Esophagus squamous epithelium (tissue), 5 donors: Measurements from ENCODE around the gene STAT2. TPM values are rescaled to one million over a fixed set of nuclear protein-coding genes. Genes with fewer than 3 reads are reported as not detected.

Experiments used
- DNase-seq: peaks from one replicate; lab custom pipeline; 2025; lab: John Stamatoyannopoulos, UW
- H3K27ac ChIP-seq, 4 donors: fragments of 200-600 bp; sonication (generic); one replicate each; pipeline ENCODE4 v1.5.1; 2016 to 2019; ENCODE audit warnings: mild to moderate bottlenecking in 1 of 4
- H3K27me3 ChIP-seq, 4 donors: fragments of 200-600 bp; sonication (generic); 1 replicate in 3 of 4; 2 replicates in 1 of 4; pipeline versions ENCODE4 v1.5.1 to v1.6.0; 2017 to 2021; ENCODE audit warnings: antibody characterized with exemption in 1 of 4
- H3K36me3 ChIP-seq, 3 donors: fragments of 200-600 bp; sonication (generic); one replicate each; pipeline ENCODE4 v1.5.1; 2016 to 2019
- H3K4me1 ChIP-seq, 3 donors: fragments of 200-600 bp; sonication (generic); one replicate each; pipeline ENCODE4 v1.5.1; 2017 to 2019
- H3K4me3 ChIP-seq, 4 donors: fragments of 200-600 bp; sonication (generic); 1 replicate in 3 of 4; 2 replicates in 1 of 4; pipeline ENCODE4 v1.5.1; 2016 to 2019; ENCODE audit warnings: mild to moderate bottlenecking in 2 of 4, moderate library complexity in 1 of 4
- H3K9me3 ChIP-seq, 3 donors: fragments of 200-600 bp; sonication (generic); one replicate each; pipeline ENCODE4 v1.5.1; 2016 to 2019
- POLR2A ChIP-seq, 4 donors: fragments of 450-650 bp; IDR thresholded peaks; one replicate each; pipeline ENCODE4 v1.6.1; 2017; ENCODE audit warnings: antibody characterized with exemption in 4 of 4, mild to moderate bottlenecking in 4 of 4, moderate library complexity in 3 of 4
- WGBS, 2 donors: methylation state at CpG; one replicate each; pipeline ENCODE4 v1.1.5; 2018; 5-methylcytosine and 5-hydroxymethylcytosine counted together
- intact Hi-C: fragments of 100-400 bp; cut with DNase I; formaldehyde crosslinking; loops from one replicate; pipeline ENCODE4 v1.15.0; 2022
- total RNA-seq, 4 donors: library from RNA; depleted of rRNA; stranded (reverse); fragments of >200 nt; gene quantifications; one replicate each; pipeline ENCODE4 v1.1.0, GENCODE V29; 2016
- TF ChIP-seq, protein P1 (sequence below), 6 experiments: fragments of 450-650 bp in 4 of 6; fragments of 200-600 bp in 2 of 6; sonication (generic) in 2 of 6; IDR thresholded peaks; one replicate each; pipeline ENCODE4 v1.5.1; 2016 to 2019; ENCODE audit warnings: antibody characterized with exemption in 6 of 6, mild to moderate bottlenecking in 4 of 6, moderate library complexity in 4 of 6
- donor health status: DM: yes; HTN: yes; CAD: no.

STAT2 gene
- total RNA-seq, 4 donors from 2014 or later = 54.3 to 83.7 (median 62.4) TPM

DNA sequence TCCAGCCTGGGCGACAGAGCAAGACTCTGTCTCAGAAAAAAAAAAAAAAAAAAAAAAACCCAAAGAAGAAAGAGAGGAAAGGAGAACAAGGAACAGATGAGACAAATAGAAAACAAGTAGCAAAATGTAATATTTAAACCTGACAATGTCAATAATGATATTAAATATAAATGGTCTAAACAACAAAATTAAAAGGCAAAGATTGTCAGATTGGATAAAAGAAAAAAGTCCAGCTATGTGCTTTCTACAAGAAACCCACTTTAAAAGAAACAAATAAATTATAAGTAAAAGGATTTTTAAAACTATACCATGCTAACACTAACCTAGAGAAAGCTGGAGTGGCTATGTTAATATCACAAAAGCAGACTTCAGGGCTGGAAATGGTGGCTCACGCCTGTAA, 32.4 kb upstream of the STAT2 start:
- intact Hi-C loops = no loop called here
- Histone ChIP-seq H3K36me3 (no peaks in the 10 kb centered on the region), H3K9me3 (no peaks in the 10 kb centered on the region), H3K4me1 (no peaks in the 10 kb centered on the region), H3K4me3 (no peak overlapping the region), H3K27ac (no peak overlapping the region), H3K27me3 (no peaks in the 10 kb centered on the region)
- DNase-seq = no peak
- no peak for TF ChIP-seq POLR2A (IDR thresholded peaks at IDR 0.05)
- TF ChIP-seq, protein P1, sequence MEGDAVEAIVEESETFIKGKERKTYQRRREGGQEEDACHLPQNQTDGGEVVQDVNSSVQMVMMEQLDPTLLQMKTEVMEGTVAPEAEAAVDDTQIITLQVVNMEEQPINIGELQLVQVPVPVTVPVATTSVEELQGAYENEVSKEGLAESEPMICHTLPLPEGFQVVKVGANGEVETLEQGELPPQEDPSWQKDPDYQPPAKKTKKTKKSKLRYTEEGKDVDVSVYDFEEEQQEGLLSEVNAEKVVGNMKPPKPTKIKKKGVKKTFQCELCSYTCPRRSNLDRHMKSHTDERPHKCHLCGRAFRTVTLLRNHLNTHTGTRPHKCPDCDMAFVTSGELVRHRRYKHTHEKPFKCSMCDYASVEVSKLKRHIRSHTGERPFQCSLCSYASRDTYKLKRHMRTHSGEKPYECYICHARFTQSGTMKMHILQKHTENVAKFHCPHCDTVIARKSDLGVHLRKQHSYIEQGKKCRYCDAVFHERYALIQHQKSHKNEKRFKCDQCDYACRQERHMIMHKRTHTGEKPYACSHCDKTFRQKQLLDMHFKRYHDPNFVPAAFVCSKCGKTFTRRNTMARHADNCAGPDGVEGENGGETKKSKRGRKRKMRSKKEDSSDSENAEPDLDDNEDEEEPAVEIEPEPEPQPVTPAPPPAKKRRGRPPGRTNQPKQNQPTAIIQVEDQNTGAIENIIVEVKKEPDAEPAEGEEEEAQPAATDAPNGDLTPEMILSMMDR (IDR thresholded peaks at IDR 0.05) = no peak
- 95 to 98% methylated on average over 1 to 2 of the region's 2 CpGs for WGBS, 2 donors

GRCh38 chr12:56391721-56392120, 31.8 kb upstream of the STAT2 start:
- Histone ChIP-seq H3K27me3 (no peaks in the 10 kb centered on the region), H3K4me3 (no peak overlapping the region), H3K36me3 (no peaks in the 10 kb centered on the region), H3K4me1 (no peaks in the 10 kb centered on the region), H3K9me3 (no peaks in the 10 kb centered on the region), H3K27ac (no peak overlapping the region)
- WGBS, 2 donors = 58 to 100% methylated on average over 1 of the region's 1 CpG
- intact Hi-C loops = no loop called here
- DNase-seq = no peak
- no peak for TF ChIP-seq POLR2A (IDR thresholded peaks at IDR 0.05)
- TF ChIP-seq, protein P1 (IDR thresholded peaks at IDR 0.05) = no peak

DNA sequence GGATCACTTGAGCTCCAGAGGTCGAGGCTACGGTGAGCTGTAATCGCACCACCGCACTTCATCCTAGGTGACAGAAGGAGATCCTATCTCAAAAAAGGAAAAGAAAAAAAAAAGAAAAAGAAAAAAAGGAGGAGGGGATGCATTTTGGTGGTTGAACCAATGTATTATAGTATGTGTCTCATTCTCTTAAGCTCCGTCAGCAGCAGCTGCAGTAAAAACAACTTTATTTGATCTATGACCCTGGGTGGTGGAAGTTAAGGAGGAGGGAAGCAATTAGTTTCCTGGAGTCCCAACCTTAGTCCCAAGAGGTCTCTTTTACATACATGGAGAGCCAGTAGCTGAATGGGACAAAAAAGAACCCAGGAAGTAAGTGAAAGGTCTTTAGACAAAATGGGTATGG, 29.5 kb upstream of the STAT2 start:
- intact Hi-C loops = no loop called here
- TF ChIP-seq, protein P1 (IDR thresholded peaks at IDR 0.05) = no peak
- no peak for TF ChIP-seq POLR2A (IDR thresholded peaks at IDR 0.05)
- H3K27me3 ChIP-seq = no peaks in the 10 kb centered on the region
- H3K36me3 ChIP-seq = no peaks in the 10 kb centered on the region
- H3K27ac ChIP-seq = no peak overlapping the region
- H3K9me3 ChIP-seq = no peaks in the 10 kb centered on the region
- H3K4me3 ChIP-seq = no peak overlapping the region
- H3K4me1 ChIP-seq = no peaks in the 10 kb centered on the region
- 72 to 73% methylated on average over 5 of the region's 5 CpGs for WGBS, 2 donors
- no peak for DNase-seq

- TF ChIP-seq POLR2A (IDR thresholded peaks at IDR 0.05) = no peak
- TF ChIP-seq, protein P1 (IDR thresholded peaks at IDR 0.05) = no peak
- Histone ChIP-seq H3K27me3 (no peaks in the 10 kb centered on the region), H3K4me3 (no peak overlapping the region), H3K36me3 (no peaks in the 10 kb centered on the region), H3K27ac (no peak overlapping the region), H3K9me3 (no peaks in the 10 kb centered on the region), H3K4me1 (no peaks in the 10 kb centered on the region)
- no peak for DNase-seq
- WGBS, 2 donors = 44 to 53% methylated on average over 7 of the region's 7 CpGs
- intact Hi-C loops = no loop called here
These were observed 27.3 kb upstream of the STAT2 start for GRCh38 chr12:56387152-56387736.

- Histone ChIP-seq H3K9me3 (no peaks in the 10 kb centered on the region), H3K27me3 (no peaks in the 10 kb centered on the region), H3K36me3 (no peaks in the 10 kb centered on the region), H3K4me1 (no peaks in the 10 kb centered on the region), H3K4me3 (no peak overlapping the region), H3K27ac (no peak overlapping the region)
- TF ChIP-seq POLR2A (IDR thresholded peaks at IDR 0.05) = no peak
- TF ChIP-seq, protein P1 (IDR thresholded peaks at IDR 0.05) = no peak
- 80 to 100% methylated on average over 1 of the region's 1 CpG for WGBS, 2 donors
- intact Hi-C loops = no loop called here
- no peak for DNase-seq
These were observed 26.0 kb upstream of the STAT2 start for GRCh38 chr12:56385873-56386272.
